ENCODE data around the gene WNT3A. TPM values are rescaled to one million over a fixed set of nuclear protein-coding genes. Genes with fewer than 3 reads are reported as not detected.

Gene WNT3A
- total and polyA plus RNA-seq, 2 donors (not counting 3 experiments of a cell fraction or from before 2014, with no cell fraction given): not detected

GRCh38 chr1:228106800-228107054, 99.9 kb downstream of the WNT3A start:
- no peak overlapping the region for H3K4me2 ChIP-seq (ENCODE audit: insufficient read depth, low read length)
- H3K9me3 ChIP-seq (replicated peaks; ENCODE audit: control insufficient read depth, insufficient read depth, low read length): no peaks in the 10 kb centered on the region
- dilution Hi-C loops (cut with MboI; ENCODE audit: extremely low pct_ligation_motif_present, low sequenced_read_pairs): no loop called here
- H3K4me1 ChIP-seq (ENCODE audit: control insufficient read depth, extremely low read depth, insufficient read depth, low read length): peaks cover 19% of the 10 kb centered on the region
- H4K20me1 ChIP-seq (replicated peaks; ENCODE audit: control insufficient read depth, extremely low read depth, insufficient read depth, low read length): no peaks in the 10 kb centered on the region
- BruUV-seq (replicated peaks): no TSS peak
- POLR2A ChIA-PET: no interaction called here
- no peaks in the 10 kb centered on the region for H3K9me1 ChIP-seq (replicated peaks; ENCODE audit: control insufficient read depth, extremely low read depth, insufficient read depth, low read length)
- DNase-seq (ENCODE audit: low read depth, low spot score) (no peak), FAIRE-seq (no peak)
- TF ChIP-seq MYC (IDR thresholded peaks at IDR 0.05; ENCODE audit: low read depth, low read length): no peak
- no peak for TF ChIP-seq JUN (IDR thresholded peaks at IDR 0.05; ENCODE audit: borderline replicate concordance, insufficient read depth, insufficient read length, low read depth)
- TF ChIP-seq CTCF (IDR thresholded peaks at IDR 0.05; ENCODE audit: extremely low read depth in 1 of 2, insufficient read depth in 1 of 2, low read depth in 1 of 2, low read length in 2 of 2): no peak
- no peak for TF ChIP-seq POLR2AphosphoS5 (IDR thresholded peaks at IDR 0.05; ENCODE audit: insufficient read depth, low read depth, low read length)
- TF ChIP-seq EZH2 (IDR thresholded peaks at IDR 0.05; ENCODE audit: borderline replicate concordance, low read depth, low read length, severe bottlenecking): no peak
- no peak for TF ChIP-seq GATA2 (IDR thresholded peaks at IDR 0.05; ENCODE audit: insufficient read depth, insufficient read length, low read depth, low read length)
- TF ChIP-seq FOS (IDR thresholded peaks at IDR 0.05; ENCODE audit: borderline replicate concordance, insufficient read depth, low read length): no peak
- TF ChIP-seq POLR2A (IDR thresholded peaks at IDR 0.05; ENCODE audit: low read depth, low read length): no peak
- TF ChIP-seq MAX (IDR thresholded peaks at IDR 0.05; ENCODE audit: insufficient read depth, insufficient read length): no peak
- H3K36me3 ChIP-seq (ENCODE audit: control insufficient read depth in 2 of 2, extremely low read depth in 1 of 2, insufficient read depth in 2 of 2, low read length in 2 of 2): peaks cover 0 to 8% of the 10 kb centered on the region in 2 experiments
- no peak overlapping the region for H3K27ac ChIP-seq (ENCODE audit: insufficient read depth, low read depth, low read length)
- H2AFZ ChIP-seq (ENCODE audit: low read depth, low read length): no peak overlapping the region
- intact Hi-C loops (cut with micrococcal nuclease): loop anchor here (5.0 kb wide), 1 partner anchor 351 kb away; a partner anchor contains a TSS
- CTCF ChIA-PET: interaction anchor here (1.0 to 1.3 kb wide), 2 partner anchors 42 to 107 kb away, joined by 3 to 4 read pairs; no protein-coding TSS in a partner anchor
- H3K9ac ChIP-seq (replicated peaks; ENCODE audit: extremely low read depth, insufficient read depth, low read length): no peak overlapping the region
- H3K4me3 ChIP-seq (replicated peaks in 1 of 3; ENCODE audit: insufficient read depth in 1 of 3, low read depth in 1 of 3, low read length in 3 of 3): no peak overlapping the region
- peaks cover 19% of the 10 kb centered on the region for H3K79me2 ChIP-seq (ENCODE audit: control insufficient read depth, insufficient read depth, low read length)
- H3K27me3 ChIP-seq (ENCODE audit: control insufficient read depth in 2 of 2, insufficient read depth in 2 of 2, low read length in 2 of 2): no peaks in the 10 kb centered on the region

Data from endothelial cell of umbilical vein (primary cell).